ENCODE results near the gene ATXN1. TPM values are rescaled to one million over a fixed set of nuclear protein-coding genes. Genes with fewer than 3 reads are reported as not detected.

The ATXN1 gene
- total and polyA plus RNA-seq, 7 donors: 1.3 to 50.9 (median 21.6) TPM

- Histone ChIP-seq H3K36me3 (ENCODE audit: insufficient read depth in 1 of 2, low read depth in 1 of 2) (no peaks in the 10 kb centered on the region), H3K27ac (peak overlapping the region; percentile 72), H3K9me3 (no peaks in the 10 kb centered on the region), H3K27me3 (ENCODE audit: insufficient read depth in 3 of 3, low read length in 2 of 3) (no peaks in the 10 kb centered on the region), H3K4me3 (no peak overlapping the region), H3K4me1 (peaks cover 13% of the 10 kb centered on the region)
- peak; percentile 74 to 93 (median 90) for ATAC-seq
- 22 to 27% (median 24%) methylated on average over 12 of the region's 12 CpGs for WGBS, 3 donors
- intact Hi-C loops (cut with DNase I): no loop called here
- peak; percentile 30 to 81 for DNase-seq
- TF ChIP-seq, protein P1, sequence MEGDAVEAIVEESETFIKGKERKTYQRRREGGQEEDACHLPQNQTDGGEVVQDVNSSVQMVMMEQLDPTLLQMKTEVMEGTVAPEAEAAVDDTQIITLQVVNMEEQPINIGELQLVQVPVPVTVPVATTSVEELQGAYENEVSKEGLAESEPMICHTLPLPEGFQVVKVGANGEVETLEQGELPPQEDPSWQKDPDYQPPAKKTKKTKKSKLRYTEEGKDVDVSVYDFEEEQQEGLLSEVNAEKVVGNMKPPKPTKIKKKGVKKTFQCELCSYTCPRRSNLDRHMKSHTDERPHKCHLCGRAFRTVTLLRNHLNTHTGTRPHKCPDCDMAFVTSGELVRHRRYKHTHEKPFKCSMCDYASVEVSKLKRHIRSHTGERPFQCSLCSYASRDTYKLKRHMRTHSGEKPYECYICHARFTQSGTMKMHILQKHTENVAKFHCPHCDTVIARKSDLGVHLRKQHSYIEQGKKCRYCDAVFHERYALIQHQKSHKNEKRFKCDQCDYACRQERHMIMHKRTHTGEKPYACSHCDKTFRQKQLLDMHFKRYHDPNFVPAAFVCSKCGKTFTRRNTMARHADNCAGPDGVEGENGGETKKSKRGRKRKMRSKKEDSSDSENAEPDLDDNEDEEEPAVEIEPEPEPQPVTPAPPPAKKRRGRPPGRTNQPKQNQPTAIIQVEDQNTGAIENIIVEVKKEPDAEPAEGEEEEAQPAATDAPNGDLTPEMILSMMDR (IDR thresholded peaks at IDR 0.05): no peak
Measured at GRCh38 chr6:16477367-16478149, 283.7 kb downstream of the ATXN1 start.

- Histone ChIP-seq H3K4me3 (no peak overlapping the region), H3K27ac (peak overlapping the region; percentile 72), H3K9me3 (no peaks in the 10 kb centered on the region), H3K4me1 (peaks cover 13% of the 10 kb centered on the region), H3K36me3 (ENCODE audit: insufficient read depth in 1 of 2, low read depth in 1 of 2) (no peaks in the 10 kb centered on the region), H3K27me3 (ENCODE audit: insufficient read depth in 3 of 3, low read length in 2 of 3) (no peaks in the 10 kb centered on the region)
- intact Hi-C loops (cut with DNase I): no loop called here
- DNase-seq (no peak), ATAC-seq (no peak)
- TF ChIP-seq, protein P1 (IDR thresholded peaks at IDR 0.05): no peak
- WGBS, 3 donors: 79 to 84% (median 83%) methylated on average over 7 of the region's 7 CpGs
Measured at GRCh38 chr6:16476861-16477260, 284.4 kb downstream of the ATXN1 start.

DNA sequence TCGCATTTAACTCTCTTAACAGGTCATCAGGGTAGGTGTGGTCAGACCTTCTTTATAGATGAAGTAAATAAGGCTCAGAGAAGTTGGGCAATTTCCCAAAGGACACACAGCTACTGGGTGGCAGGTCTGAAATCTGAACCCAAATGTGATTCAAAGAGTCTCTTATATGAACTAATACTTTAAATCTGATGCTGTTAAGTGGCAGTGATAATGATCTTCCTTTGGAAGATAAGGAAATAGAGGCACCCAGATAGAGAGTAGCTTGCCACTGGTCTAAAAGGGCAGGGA lies 285.8 kb downstream of the ATXN1 start:
- Histone ChIP-seq H3K27me3 (ENCODE audit: insufficient read depth in 3 of 3, low read length in 2 of 3) (no peaks in the 10 kb centered on the region), H3K4me1 (peaks cover 13% of the 10 kb centered on the region), H3K27ac (no peak overlapping the region), H3K36me3 (ENCODE audit: insufficient read depth in 1 of 2, low read depth in 1 of 2) (no peaks in the 10 kb centered on the region), H3K4me3 (no peak overlapping the region), H3K9me3 (no peaks in the 10 kb centered on the region)
- DNase-seq: no peak
- TF ChIP-seq, protein P1 (IDR thresholded peaks at IDR 0.05): no peak
- ATAC-seq: no peak
- intact Hi-C loops (cut with DNase I): no loop called here
- WGBS, 3 donors: 97 to 100% (median 99%) methylated on average over 1 of the region's 1 CpG

DNA sequence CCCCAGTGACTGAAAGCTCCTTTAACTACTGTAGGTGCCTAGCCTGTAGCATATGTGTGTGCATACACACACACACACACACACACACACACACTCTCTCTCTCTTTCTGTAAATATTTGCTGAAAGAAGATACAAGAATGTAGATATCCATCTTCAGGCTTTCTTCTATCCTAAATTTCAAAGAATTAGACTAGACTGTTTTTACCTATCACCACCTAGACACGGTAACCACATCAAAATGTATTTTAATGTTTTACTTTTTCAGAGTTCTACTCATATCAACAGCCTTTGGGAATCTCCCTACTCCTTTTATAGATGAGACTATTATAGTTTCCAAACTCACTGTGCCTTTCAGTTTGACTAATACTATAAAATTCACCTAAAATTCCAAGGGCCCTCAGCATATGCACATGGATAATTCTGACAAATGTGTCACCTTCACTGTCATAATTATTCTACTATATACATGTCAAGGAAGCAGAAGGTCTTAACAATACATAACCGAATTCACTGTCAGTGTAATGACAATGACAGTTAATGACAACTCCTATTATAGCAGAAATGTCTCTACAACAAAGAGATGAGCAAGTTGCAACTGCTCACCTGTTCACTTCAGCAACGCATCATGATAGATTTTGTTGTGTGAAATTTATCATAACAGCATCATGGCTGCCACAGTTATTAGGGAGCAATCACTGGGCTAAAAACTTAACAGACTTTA lies 286.3 kb downstream of the ATXN1 start:
- H3K27ac ChIP-seq: no peak overlapping the region
- H3K36me3 ChIP-seq (ENCODE audit: insufficient read depth in 1 of 2, low read depth in 1 of 2): no peaks in the 10 kb centered on the region
- H3K9me3 ChIP-seq: no peaks in the 10 kb centered on the region
- no peaks in the 10 kb centered on the region for H3K27me3 ChIP-seq (ENCODE audit: insufficient read depth in 3 of 3, low read length in 2 of 3)
- WGBS, 3 donors: 96 to 97% (median 96%) methylated on average over 3 of the region's 3 CpGs
- H3K4me1 ChIP-seq: peaks cover 13% of the 10 kb centered on the region
- no peak for ATAC-seq
- no peak for DNase-seq
- intact Hi-C loops (cut with DNase I): no loop called here
- TF ChIP-seq, protein P1 (IDR thresholded peaks at IDR 0.05): no peak
- no peak overlapping the region for H3K4me3 ChIP-seq

Data from psoas muscle (tissue), 8 donors.